Neutrophil (primary cell): Measurements from ENCODE around the gene ZNF384.

ENCODE experiments used
- H3K27ac ChIP-seq: fragments of 200-600 bp; sonication (generic); 2 replicates; pipeline ENCODE4 v1.5.1; 2016; ENCODE audit warnings: mild to moderate bottlenecking, moderate library complexity
- H3K27me3 ChIP-seq: fragments of 200-600 bp; sonication (generic); 2 replicates; pipeline ENCODE4 v1.6.0; 2016; ENCODE audit warnings: mild to moderate bottlenecking
- H3K36me3 ChIP-seq: fragments of 200-600 bp; sonication (generic); 2 replicates; pipeline ENCODE4 v1.5.1; 2017
- H3K4me1 ChIP-seq, 2 experiments: fragments of 200-600 bp in 1 of 2; sonication (generic) in 1 of 2; 1 replicate in 1 of 2; 2 replicates in 1 of 2; pipeline versions ENCODE4 v1.5.1 to v1.6.1; 2013 to 2016; ENCODE audit warnings: low read depth in 1 of 2, low read length in 1 of 2, mild to moderate bottlenecking in 1 of 2, moderate library complexity in 1 of 2; ENCODE audit not compliant: control insufficient read depth in 1 of 2, insufficient read depth in 1 of 2
- H3K4me3 ChIP-seq, 2 experiments: fragments of 200-600 bp in 1 of 2; sonication (generic) in 1 of 2; 1 replicate in 1 of 2; 2 replicates in 1 of 2; pipeline ENCODE4 v1.5.1; 2013 to 2016; ENCODE audit warnings: low read depth in 1 of 2, low read length in 1 of 2, mild to moderate bottlenecking in 1 of 2, moderate library complexity in 1 of 2
- H3K9me3 ChIP-seq: fragments of 200-600 bp; sonication (generic); 2 replicates; pipeline ENCODE4 v1.5.1; 2016
- CTCF ChIP-seq: fragments of 200-600 bp; sonication (generic); IDR thresholded peaks from 2 replicates; pipeline ENCODE4 v1.5.1; 2016; ENCODE audit warnings: antibody characterized with exemption

The ZNF384 gene

DNA sequence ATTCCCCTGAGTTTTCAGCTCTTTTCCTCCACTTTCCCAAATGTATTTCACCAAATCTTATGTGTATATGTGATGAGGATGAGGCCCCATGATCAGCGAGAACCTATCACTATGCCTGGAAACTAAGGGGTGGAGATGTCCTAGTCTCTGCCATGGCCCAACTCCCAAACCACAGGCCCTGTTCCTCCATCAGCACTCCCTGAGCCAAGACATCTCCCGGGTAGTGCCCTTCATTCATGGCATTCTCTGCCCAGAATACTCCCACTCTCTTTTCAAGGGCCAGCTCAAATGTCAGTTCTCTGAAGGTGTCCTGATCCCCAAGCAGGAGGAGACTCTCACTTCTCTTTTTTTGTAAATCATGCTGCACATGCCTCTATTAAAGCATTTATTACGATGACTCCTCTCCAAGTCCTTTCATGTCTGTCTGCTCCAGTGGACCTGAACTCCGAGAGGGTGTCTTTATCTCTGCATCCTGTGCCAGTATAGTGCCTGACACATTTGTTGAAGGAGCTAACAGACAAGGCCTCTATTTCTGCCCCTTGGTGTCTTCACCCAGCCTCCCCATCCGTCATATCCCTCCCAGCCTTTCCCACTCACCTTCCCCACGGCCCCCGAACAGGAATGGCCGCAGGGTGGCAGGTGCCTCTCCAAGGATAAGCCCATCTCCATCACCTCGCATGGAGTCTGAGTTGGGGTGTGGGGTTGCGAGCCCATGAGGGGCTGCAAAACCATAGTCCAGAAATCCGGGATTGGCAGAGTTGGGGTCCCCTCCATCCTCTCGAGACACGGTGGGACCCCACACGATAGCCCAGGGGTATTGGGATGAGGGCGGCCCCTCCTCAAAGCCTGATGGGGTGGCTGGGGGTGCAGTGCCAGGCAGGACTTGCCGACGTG lies 7.8 kb upstream of the ZNF384 start:
- no peaks in the 10 kb centered on the region for H3K9me3 ChIP-seq
- no peak overlapping the region for H3K4me3 ChIP-seq
- H3K27me3 ChIP-seq: peaks cover 69% of the 10 kb centered on the region
- H3K27ac ChIP-seq: no peak overlapping the region
- TF ChIP-seq CTCF: no peak
- H3K4me1 ChIP-seq: peaks cover 0 to 11% of the 10 kb centered on the region in 2 experiments
- H3K36me3 ChIP-seq: no peaks in the 10 kb centered on the region

GRCh38 chr12:6695313-6696045 lies 6.3 kb upstream of the ZNF384 start:
- H3K27me3 ChIP-seq: peaks cover 54% of the 10 kb centered on the region
- no peaks in the 10 kb centered on the region for H3K9me3 ChIP-seq
- H3K36me3 ChIP-seq: no peaks in the 10 kb centered on the region
- H3K4me1 ChIP-seq: peaks cover 4 to 12% of the 10 kb centered on the region in 2 experiments
- TF ChIP-seq CTCF: no peak
- no peak overlapping the region for H3K27ac ChIP-seq
- H3K4me3 ChIP-seq: no peak overlapping the region

DNA sequence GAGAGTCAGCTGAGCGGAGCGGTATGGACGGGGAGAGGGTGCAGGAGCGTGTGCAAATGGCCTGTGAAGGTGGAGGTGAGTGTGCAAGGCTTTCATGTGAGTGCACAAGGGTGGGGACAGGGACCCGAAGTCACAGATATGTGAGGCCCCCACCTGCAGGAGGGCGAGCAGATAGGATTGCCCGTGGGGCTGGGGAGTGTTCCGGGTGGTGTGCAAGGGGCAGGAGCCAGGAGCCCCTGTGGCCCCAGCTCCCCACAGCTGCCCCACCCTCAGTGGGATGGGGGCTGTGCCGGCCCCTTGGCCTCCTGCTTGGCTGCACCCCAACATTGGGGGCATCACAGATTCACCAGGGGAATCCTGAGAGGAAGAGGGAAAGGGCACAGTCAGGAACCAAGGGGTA lies 5.5 kb upstream of the ZNF384 start:
- no peak overlapping the region for H3K4me3 ChIP-seq
- H3K27ac ChIP-seq: no peak overlapping the region
- no peak for TF ChIP-seq CTCF
- H3K4me1 ChIP-seq: peaks cover 12% of the 10 kb centered on the region in 2 experiments
- peaks cover 47% of the 10 kb centered on the region for H3K27me3 ChIP-seq
- no peaks in the 10 kb centered on the region for H3K9me3 ChIP-seq
- H3K36me3 ChIP-seq: no peaks in the 10 kb centered on the region

- Histone ChIP-seq H3K4me3 (no peak overlapping the region), H3K27ac (no peak overlapping the region), H3K27me3 (peaks cover 39% of the 10 kb centered on the region), H3K4me1 (peaks cover 13% of the 10 kb centered on the region in 2 experiments), H3K9me3 (no peaks in the 10 kb centered on the region), H3K36me3 (no peaks in the 10 kb centered on the region)
- TF ChIP-seq CTCF: no peak
Measured at GRCh38 chr12:6693832-6694355, 4.7 kb upstream of the ZNF384 start.

GRCh38 chr12:6692888-6693287 lies 3.7 kb upstream of the ZNF384 start:
- H3K27ac ChIP-seq: no peak overlapping the region
- no peaks in the 10 kb centered on the region for H3K36me3 ChIP-seq
- no peaks in the 10 kb centered on the region for H3K9me3 ChIP-seq
- H3K4me3 ChIP-seq: no peak overlapping the region
- peaks cover 22 to 23% of the 10 kb centered on the region in 2 experiments for H3K4me1 ChIP-seq
- H3K27me3 ChIP-seq: peaks cover 29% of the 10 kb centered on the region
- TF ChIP-seq CTCF: no peak
